GM23248 (cell line): ENCODE results near the gene MAGEC1.

ENCODE experiments used
- EZH2 ChIP-seq: fragments of 200-600 bp; sonication (generic); IDR thresholded peaks from 2 replicates; pipeline ENCODE4 v1.6.1; 2018; ENCODE audit warnings: antibody characterized with exemption, mild to moderate bottlenecking; ENCODE audit not compliant: insufficient read depth, poor library complexity, severe bottlenecking
- EZH2phosphoT487 ChIP-seq: fragments of 200-600 bp; sonication (generic); IDR thresholded peaks from 2 replicates; pipeline ENCODE4 v1.6.1; 2018; ENCODE audit warnings: antibody characterized with exemption, moderate library complexity, mild to moderate bottlenecking, low read depth; ENCODE audit not compliant: insufficient read depth

- TF ChIP-seq EZH2 (no peak), EZH2phosphoT487 (no peak)
Measured at GRCh38 chrX:141935645-141936044, 32.0 kb downstream of the MAGEC1 start.
